Measurements from ENCODE around the gene WNT5A. TPM values are rescaled to one million over a fixed set of nuclear protein-coding genes. Genes with fewer than 3 reads are reported as not detected.

Gene WNT5A
- polyA plus RNA-seq, 4 donors: under 0.01 to 8.1 (median 0.63) TPM

- 85 to 92% (median 89%) methylated on average over 4 of the region's 4 CpGs for WGBS, 3 donors
- Histone ChIP-seq H3K27ac (ENCODE audit: low read depth in 1 of 3, low read length in 2 of 3) (no peak overlapping the region), H3K36me3 (ENCODE audit: control insufficient read depth in 3 of 3, insufficient read depth in 2 of 3, low read depth in 1 of 3, low read length in 3 of 3) (no peaks in the 10 kb centered on the region), H3K9me3 (ENCODE audit: control insufficient read depth in 2 of 2, insufficient read depth in 1 of 2, low read depth in 1 of 2, low read length in 1 of 2) (no peaks in the 10 kb centered on the region), H3K4me3 (ENCODE audit: low read depth in 1 of 3, low read length in 3 of 3) (no peak overlapping the region), H3K27me3 (ENCODE audit: control insufficient read depth in 3 of 3, insufficient read depth in 3 of 3, low read length in 3 of 3) (no peaks in the 10 kb centered on the region), H3K4me1 (ENCODE audit: control insufficient read depth in 3 of 3, insufficient read depth in 2 of 3, low read depth in 1 of 3, low read length in 2 of 3) (peaks cover 0 to 19% (median 0%) of the 10 kb centered on the region in 3 donors)
- DNase-seq (no peak), FAIRE-seq (no peak)
These were observed 37.6 kb upstream of the WNT5A start for GRCh38 chr3:55524565-55525244.

- H3K36me3 ChIP-seq (ENCODE audit: control insufficient read depth in 3 of 3, insufficient read depth in 2 of 3, low read depth in 1 of 3, low read length in 3 of 3): no peaks in the 10 kb centered on the region
- H3K27ac ChIP-seq (ENCODE audit: low read depth in 1 of 3, low read length in 2 of 3): no peak overlapping the region
- WGBS, 3 donors: 76 to 84% (median 83%) methylated on average over 2 of the region's 2 CpGs
- peaks cover 0 to 19% (median 0%) of the 10 kb centered on the region in 3 donors for H3K4me1 ChIP-seq (ENCODE audit: control insufficient read depth in 3 of 3, insufficient read depth in 2 of 3, low read depth in 1 of 3, low read length in 2 of 3)
- no peaks in the 10 kb centered on the region for H3K9me3 ChIP-seq (ENCODE audit: control insufficient read depth in 2 of 2, insufficient read depth in 1 of 2, low read depth in 1 of 2, low read length in 1 of 2)
- DNase-seq: no peak
- FAIRE-seq: no peak
- H3K4me3 ChIP-seq (ENCODE audit: low read depth in 1 of 3, low read length in 3 of 3): no peak overlapping the region
- H3K27me3 ChIP-seq (ENCODE audit: control insufficient read depth in 3 of 3, insufficient read depth in 3 of 3, low read length in 3 of 3): no peaks in the 10 kb centered on the region
These were observed 36.4 kb upstream of the WNT5A start for GRCh38 chr3:55523471-55523870.

GRCh38 chr3:55521738-55522421, 34.8 kb upstream of the WNT5A start:
- FAIRE-seq (no peak), DNase-seq (no peak)
- H3K27ac ChIP-seq (ENCODE audit: low read depth in 1 of 3, low read length in 2 of 3): no peak overlapping the region
- H3K4me1 ChIP-seq (ENCODE audit: control insufficient read depth in 3 of 3, insufficient read depth in 2 of 3, low read depth in 1 of 3, low read length in 2 of 3): peaks cover 0 to 7% (median 0%) of the 10 kb centered on the region in 3 donors
- H3K36me3 ChIP-seq (ENCODE audit: control insufficient read depth in 3 of 3, insufficient read depth in 2 of 3, low read depth in 1 of 3, low read length in 3 of 3): no peaks in the 10 kb centered on the region
- no peaks in the 10 kb centered on the region for H3K9me3 ChIP-seq (ENCODE audit: control insufficient read depth in 2 of 2, insufficient read depth in 1 of 2, low read depth in 1 of 2, low read length in 1 of 2)
- H3K4me3 ChIP-seq (ENCODE audit: low read depth in 1 of 3, low read length in 3 of 3): no peak overlapping the region
- WGBS, 3 donors: 51 to 75% (median 58%) methylated on average over 6 of the region's 6 CpGs
- no peaks in the 10 kb centered on the region for H3K27me3 ChIP-seq (ENCODE audit: control insufficient read depth in 3 of 3, insufficient read depth in 3 of 3, low read length in 3 of 3)

GRCh38 chr3:55521064-55521737, 34.1 kb upstream of the WNT5A start:
- WGBS, 3 donors: 71 to 77% (median 76%) methylated on average over 9 of the region's 9 CpGs
- FAIRE-seq: no peak

GRCh38 chr3:55519019-55519418, 31.9 kb upstream of the WNT5A start:
- H3K4me1 ChIP-seq (ENCODE audit: control insufficient read depth in 3 of 3, insufficient read depth in 2 of 3, low read depth in 1 of 3, low read length in 2 of 3): no peaks in the 10 kb centered on the region
- no peak overlapping the region for H3K4me3 ChIP-seq (ENCODE audit: low read depth in 1 of 3, low read length in 3 of 3)
- DNase-seq: no peak
- no peak for FAIRE-seq
- no peak overlapping the region for H3K27ac ChIP-seq (ENCODE audit: low read depth in 1 of 3, low read length in 2 of 3)
- WGBS, 3 donors: 58 to 89% (median 80%) methylated on average over 3 of the region's 3 CpGs
- H3K27me3 ChIP-seq (ENCODE audit: control insufficient read depth in 3 of 3, insufficient read depth in 3 of 3, low read length in 3 of 3): peaks cover 0 to 4% (median 0%) of the 10 kb centered on the region in 3 donors
- H3K9me3 ChIP-seq (ENCODE audit: control insufficient read depth in 2 of 2, insufficient read depth in 1 of 2, low read depth in 1 of 2, low read length in 1 of 2): no peaks in the 10 kb centered on the region
- no peaks in the 10 kb centered on the region for H3K36me3 ChIP-seq (ENCODE audit: control insufficient read depth in 3 of 3, insufficient read depth in 2 of 3, low read depth in 1 of 3, low read length in 3 of 3)

More at GRCh38 chr3:55521064-55521737, 34.1 kb upstream of the WNT5A start:
- no peak for DNase-seq
- Histone ChIP-seq H3K36me3 (ENCODE audit: control insufficient read depth in 3 of 3, insufficient read depth in 2 of 3, low read depth in 1 of 3, low read length in 3 of 3) (no peaks in the 10 kb centered on the region), H3K4me3 (ENCODE audit: low read depth in 1 of 3, low read length in 3 of 3) (no peak overlapping the region), H3K27me3 (ENCODE audit: control insufficient read depth in 3 of 3, insufficient read depth in 3 of 3, low read length in 3 of 3) (no peaks in the 10 kb centered on the region), H3K9me3 (ENCODE audit: control insufficient read depth in 2 of 2, insufficient read depth in 1 of 2, low read depth in 1 of 2, low read length in 1 of 2) (no peaks in the 10 kb centered on the region), H3K27ac (ENCODE audit: low read depth in 1 of 3, low read length in 2 of 3) (no peak overlapping the region), H3K4me1 (ENCODE audit: control insufficient read depth in 3 of 3, insufficient read depth in 2 of 3, low read depth in 1 of 3, low read length in 2 of 3) (peaks cover 0 to under 1% (median 0%) of the 10 kb centered on the region in 3 donors)

- no peak overlapping the region for H3K27ac ChIP-seq (ENCODE audit: low read depth in 1 of 3, low read length in 2 of 3)
- no peak for FAIRE-seq
- 60 to 73% (median 64%) methylated on average over 6 of the region's 6 CpGs for WGBS, 3 donors
These were observed 31.3 kb upstream of the WNT5A start for GRCh38 chr3:55518451-55518850.

GRCh38 chr3:55516392-55517030, 29.4 kb upstream of the WNT5A start:
- no peak for FAIRE-seq
- Histone ChIP-seq H3K36me3 (ENCODE audit: control insufficient read depth in 3 of 3, insufficient read depth in 2 of 3, low read depth in 1 of 3, low read length in 3 of 3) (no peaks in the 10 kb centered on the region), H3K4me3 (ENCODE audit: low read depth in 1 of 3, low read length in 3 of 3) (no peak overlapping the region), H3K4me1 (ENCODE audit: control insufficient read depth in 3 of 3, insufficient read depth in 2 of 3, low read depth in 1 of 3, low read length in 2 of 3) (no peaks in the 10 kb centered on the region), H3K9me3 (ENCODE audit: control insufficient read depth in 2 of 2, insufficient read depth in 1 of 2, low read depth in 1 of 2, low read length in 1 of 2) (no peaks in the 10 kb centered on the region), H3K27ac (ENCODE audit: low read depth in 1 of 3, low read length in 2 of 3) (no peak overlapping the region), H3K27me3 (ENCODE audit: control insufficient read depth in 3 of 3, insufficient read depth in 3 of 3, low read length in 3 of 3) (peaks cover 0 to 4% (median 0%) of the 10 kb centered on the region in 3 donors)
- DNase-seq: no peak
- WGBS, 3 donors: 67 to 79% (median 68%) methylated on average over 10 of the region's 10 CpGs

More at GRCh38 chr3:55518451-55518850, 31.3 kb upstream of the WNT5A start:
- DNase-seq: no peak
- Histone ChIP-seq H3K9me3 (ENCODE audit: control insufficient read depth in 2 of 2, insufficient read depth in 1 of 2, low read depth in 1 of 2, low read length in 1 of 2) (no peaks in the 10 kb centered on the region), H3K4me1 (ENCODE audit: control insufficient read depth in 3 of 3, insufficient read depth in 2 of 3, low read depth in 1 of 3, low read length in 2 of 3) (no peaks in the 10 kb centered on the region), H3K27me3 (ENCODE audit: control insufficient read depth in 3 of 3, insufficient read depth in 3 of 3, low read length in 3 of 3) (peaks cover 0 to 4% (median 0%) of the 10 kb centered on the region in 3 donors), H3K4me3 (ENCODE audit: low read depth in 1 of 3, low read length in 3 of 3) (no peak overlapping the region), H3K36me3 (ENCODE audit: control insufficient read depth in 3 of 3, insufficient read depth in 2 of 3, low read depth in 1 of 3, low read length in 3 of 3) (no peaks in the 10 kb centered on the region)

GRCh38 chr3:55515550-55516246, 28.6 kb upstream of the WNT5A start:
- no peak for FAIRE-seq
- WGBS, 3 donors: 60 to 61% (median 60%) methylated on average over 14 of the region's 14 CpGs

More at GRCh38 chr3:55515550-55516246, 28.6 kb upstream of the WNT5A start:
- Histone ChIP-seq H3K27me3 (ENCODE audit: control insufficient read depth in 3 of 3, insufficient read depth in 3 of 3, low read length in 3 of 3) (peaks cover 0 to 4% (median 0%) of the 10 kb centered on the region in 3 donors), H3K27ac (ENCODE audit: low read depth in 1 of 3, low read length in 2 of 3) (no peak overlapping the region), H3K4me1 (ENCODE audit: control insufficient read depth in 3 of 3, insufficient read depth in 2 of 3, low read depth in 1 of 3, low read length in 2 of 3) (no peaks in the 10 kb centered on the region), H3K36me3 (ENCODE audit: control insufficient read depth in 3 of 3, insufficient read depth in 2 of 3, low read depth in 1 of 3, low read length in 3 of 3) (no peaks in the 10 kb centered on the region), H3K9me3 (ENCODE audit: control insufficient read depth in 2 of 2, insufficient read depth in 1 of 2, low read depth in 1 of 2, low read length in 1 of 2) (no peaks in the 10 kb centered on the region), H3K4me3 (ENCODE audit: low read depth in 1 of 3, low read length in 3 of 3) (no peak overlapping the region)
- no peak for DNase-seq

All from small intestine (tissue), 7 donors.